Lung (tissue), 16 donors: ENCODE results near the gene OR4N5. TPM values are rescaled to one million over a fixed set of nuclear protein-coding genes. Genes with fewer than 3 reads are reported as not detected.
"Not testable (repeated sequence)": the region's sequence is repeated elsewhere in the genome, so short reads cannot be mapped to it uniquely, and the experiment has no call there.

ENCODE experiments used
- ATAC-seq: fragments of 200-7000 bp; cut with Tn5 transposase; one replicate; pipeline ENCODE4 v1.9.1; 2020; ENCODE audit warnings: moderate number of reproducible peaks; ENCODE audit not compliant: insufficient read depth, low FRiP score
- DNase-seq, 3 donors: peaks; one replicate each; pipeline ENCODE4 v3.0.0-alpha.2; 2013 to 2017
- H3K27ac ChIP-seq, 2 donors: one replicate each; pipeline ENCODE4 v1.5.1; 2013; ENCODE audit warnings: mild to moderate bottlenecking in 2 of 2, moderate library complexity in 2 of 2, control low read depth in 1 of 2, inconsistent platforms in 1 of 2, low read depth in 1 of 2, low read length in 1 of 2
- H3K27me3 ChIP-seq, 3 donors: one replicate each; pipeline ENCODE4 v1.5.1; 2013; ENCODE audit warnings: low read length in 2 of 3; ENCODE audit not compliant: control insufficient read depth in 3 of 3, insufficient read depth in 3 of 3
- H3K36me3 ChIP-seq, 4 donors: one replicate each; pipeline ENCODE4 v1.5.1; 2013; ENCODE audit warnings: low read length in 4 of 4, mild to moderate bottlenecking in 1 of 4, moderate library complexity in 1 of 4; ENCODE audit not compliant: control insufficient read depth in 4 of 4, insufficient read depth in 4 of 4
- H3K4me1 ChIP-seq, 5 donors: one replicate each; pipeline ENCODE4 v1.5.1; 2013; ENCODE audit warnings: low read length in 5 of 5, mild to moderate bottlenecking in 2 of 5, moderate library complexity in 1 of 5; ENCODE audit not compliant: control insufficient read depth in 5 of 5, insufficient read depth in 5 of 5
- H3K4me3 ChIP-seq: one replicate; pipeline ENCODE4 v1.5.1; 2013; ENCODE audit warnings: mild to moderate bottlenecking, control low read depth, moderate library complexity
- H3K9ac ChIP-seq, 2 donors: one replicate each; pipeline ENCODE4 v1.5.1; 2013; ENCODE audit warnings: low read length in 2 of 2, control low read depth in 1 of 2; ENCODE audit not compliant: insufficient read depth in 1 of 2
- H3K9me3 ChIP-seq, 4 donors: one replicate each; pipeline ENCODE4 v1.5.1; 2013; ENCODE audit warnings: low read length in 3 of 4, mild to moderate bottlenecking in 1 of 4, moderate library complexity in 1 of 4; ENCODE audit not compliant: control insufficient read depth in 4 of 4, insufficient read depth in 3 of 4
- CTCF ChIP-seq: IDR thresholded peaks from 2 replicates; pipeline ENCODE4 v1.5.1; 2012; ENCODE audit warnings: mild to moderate bottlenecking; ENCODE audit errors: control extremely low read depth, extremely low read depth
- WGBS, 2 donors: extraction: QIAGEN DNeasy Blood & Tissue Kit; methylation state at CpG; one replicate each; pipeline ENCODE4 v1.1.7; 2013; 5-methylcytosine and 5-hydroxymethylcytosine counted together
- long read RNA-seq, 5 donors: transcript quantifications; one replicate each; lab custom pipeline, GENCODE V29; 2026
- polyA plus RNA-seq, 2 donors: library from polyadenylated mRNA; stranded (reverse); fragments of 200-250 nt; gene quantifications; one replicate each; pipeline ENCODE4 v1.2.1, GENCODE V29; 2013
- total RNA-seq, 2 donors: library from RNA; depleted of rRNA in 1 of 2; stranded (reverse); fragments of >200 nt in 1 of 2; gene quantifications; one replicate each; pipeline ENCODE4 v1.2.1, GENCODE V29; 2014 to 2021
- donor health status: control.
- donor health status: control.
- donor health status: Bipolar disorder and iron deficiency.
- donor health status: healthy.
- donor health status: DM: yes; HTN: yes; CAD: no.

The OR4N5 gene
- not detected for total RNA-seq
- polyA plus RNA-seq = not detected
- long read RNA-seq, donor 1 = 0 reads
- long read RNA-seq, donor 2 = 0 reads
- long read RNA-seq, donor 3 = 0 reads
- long read RNA-seq, donor 4 = 0 reads
- long read RNA-seq, donor 5 = 0 reads

GRCh38 chr14:20138520-20138919 is at the start of gene OR4N5:
TSS of gene OR4N5 (plus strand) at chr14:20138820. CDS start at chr14:20143736, 4,916 bp downstream.
- H3K36me3 ChIP-seq = no peaks in the 10 kb centered on the region
- no peak for DNase-seq
- H3K4me3 ChIP-seq = no peak within 1 kb of the TSS
- no peak within 1 kb of the TSS for H3K27ac ChIP-seq
- no peaks in the 10 kb centered on the region for H3K4me1 ChIP-seq
- no peak for ATAC-seq
- WGBS, 2 donors = 86 to 95% methylated on average over 2 of the region's 2 CpGs
- peaks cover 0 to 11% (median 0%) of the 10 kb centered on the region in 4 donors for H3K9me3 ChIP-seq
- no peak for TF ChIP-seq CTCF
- H3K9ac ChIP-seq = no peak within 1 kb of the TSS
- H3K27me3 ChIP-seq = no peaks in the 10 kb centered on the region

GRCh38 chr14:20092050-20092449 is 46.6 kb upstream of the OR4N5 start:
- Histone ChIP-seq H3K27ac (no peak overlapping the region), H3K4me3 (no peak overlapping the region), H3K9ac (no peak overlapping the region), H3K9me3 (peaks cover 0 to 7% (median under 1%) of the 10 kb centered on the region in 4 donors), H3K36me3 (no peaks in the 10 kb centered on the region), H3K27me3 (no peaks in the 10 kb centered on the region), H3K4me1 (no peaks in the 10 kb centered on the region)
- WGBS, 2 donors = 24 to 41% methylated on average over 4 of the region's 4 CpGs
- DNase-seq (no peak), ATAC-seq (no peak)
- no peak for TF ChIP-seq CTCF

GRCh38 chr14:20093442-20093841 is 45.2 kb upstream of the OR4N5 start:
- no peak overlapping the region for H3K4me3 ChIP-seq
- no peak overlapping the region for H3K9ac ChIP-seq
- H3K9me3 ChIP-seq = peaks cover 0 to 7% (median under 1%) of the 10 kb centered on the region in 4 donors
- no peaks in the 10 kb centered on the region for H3K36me3 ChIP-seq
- ATAC-seq (no peak), DNase-seq (no peak)
- no peaks in the 10 kb centered on the region for H3K4me1 ChIP-seq
- H3K27me3 ChIP-seq = no peaks in the 10 kb centered on the region
- WGBS, 2 donors = 20 to 29% methylated on average over 4 of the region's 4 CpGs
- H3K27ac ChIP-seq = no peak overlapping the region
- no peak for TF ChIP-seq CTCF

- H3K27ac ChIP-seq, H3K36me3 ChIP-seq, H3K4me1 ChIP-seq, H3K27me3 ChIP-seq, H3K9ac ChIP-seq, H3K9me3 ChIP-seq, ATAC-seq, H3K4me3 ChIP-seq, DNase-seq: not testable (repeated sequence)
- WGBS, 2 donors = 86 to 94% methylated on average over 22 to 32 of the region's 32 CpGs
These were observed 39.5 kb upstream of the OR4N5 start for GRCh38 chr14:20098926-20099770.
